NCI-H1694 treated with DMSO at 0.1 percent for 48 hours (cell line): ENCODE results near the gene SENP6.
A peak's percentile ranks its signal among the peaks of the same experiment; 100 is the strongest.
"Not testable (repeated sequence)": the region's sequence is repeated elsewhere in the genome, so short reads cannot be mapped to it uniquely, and the experiment has no call there.

Experiments
- DNase-seq: peaks from one replicate; lab custom pipeline; 2025; lab: John Stamatoyannopoulos, UW

The SENP6 gene, protein sequence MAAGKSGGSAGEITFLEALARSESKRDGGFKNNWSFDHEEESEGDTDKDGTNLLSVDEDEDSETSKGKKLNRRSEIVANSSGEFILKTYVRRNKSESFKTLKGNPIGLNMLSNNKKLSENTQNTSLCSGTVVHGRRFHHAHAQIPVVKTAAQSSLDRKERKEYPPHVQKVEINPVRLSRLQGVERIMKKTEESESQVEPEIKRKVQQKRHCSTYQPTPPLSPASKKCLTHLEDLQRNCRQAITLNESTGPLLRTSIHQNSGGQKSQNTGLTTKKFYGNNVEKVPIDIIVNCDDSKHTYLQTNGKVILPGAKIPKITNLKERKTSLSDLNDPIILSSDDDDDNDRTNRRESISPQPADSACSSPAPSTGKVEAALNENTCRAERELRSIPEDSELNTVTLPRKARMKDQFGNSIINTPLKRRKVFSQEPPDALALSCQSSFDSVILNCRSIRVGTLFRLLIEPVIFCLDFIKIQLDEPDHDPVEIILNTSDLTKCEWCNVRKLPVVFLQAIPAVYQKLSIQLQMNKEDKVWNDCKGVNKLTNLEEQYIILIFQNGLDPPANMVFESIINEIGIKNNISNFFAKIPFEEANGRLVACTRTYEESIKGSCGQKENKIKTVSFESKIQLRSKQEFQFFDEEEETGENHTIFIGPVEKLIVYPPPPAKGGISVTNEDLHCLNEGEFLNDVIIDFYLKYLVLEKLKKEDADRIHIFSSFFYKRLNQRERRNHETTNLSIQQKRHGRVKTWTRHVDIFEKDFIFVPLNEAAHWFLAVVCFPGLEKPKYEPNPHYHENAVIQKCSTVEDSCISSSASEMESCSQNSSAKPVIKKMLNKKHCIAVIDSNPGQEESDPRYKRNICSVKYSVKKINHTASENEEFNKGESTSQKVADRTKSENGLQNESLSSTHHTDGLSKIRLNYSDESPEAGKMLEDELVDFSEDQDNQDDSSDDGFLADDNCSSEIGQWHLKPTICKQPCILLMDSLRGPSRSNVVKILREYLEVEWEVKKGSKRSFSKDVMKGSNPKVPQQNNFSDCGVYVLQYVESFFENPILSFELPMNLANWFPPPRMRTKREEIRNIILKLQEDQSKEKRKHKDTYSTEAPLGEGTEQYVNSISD

DNA sequence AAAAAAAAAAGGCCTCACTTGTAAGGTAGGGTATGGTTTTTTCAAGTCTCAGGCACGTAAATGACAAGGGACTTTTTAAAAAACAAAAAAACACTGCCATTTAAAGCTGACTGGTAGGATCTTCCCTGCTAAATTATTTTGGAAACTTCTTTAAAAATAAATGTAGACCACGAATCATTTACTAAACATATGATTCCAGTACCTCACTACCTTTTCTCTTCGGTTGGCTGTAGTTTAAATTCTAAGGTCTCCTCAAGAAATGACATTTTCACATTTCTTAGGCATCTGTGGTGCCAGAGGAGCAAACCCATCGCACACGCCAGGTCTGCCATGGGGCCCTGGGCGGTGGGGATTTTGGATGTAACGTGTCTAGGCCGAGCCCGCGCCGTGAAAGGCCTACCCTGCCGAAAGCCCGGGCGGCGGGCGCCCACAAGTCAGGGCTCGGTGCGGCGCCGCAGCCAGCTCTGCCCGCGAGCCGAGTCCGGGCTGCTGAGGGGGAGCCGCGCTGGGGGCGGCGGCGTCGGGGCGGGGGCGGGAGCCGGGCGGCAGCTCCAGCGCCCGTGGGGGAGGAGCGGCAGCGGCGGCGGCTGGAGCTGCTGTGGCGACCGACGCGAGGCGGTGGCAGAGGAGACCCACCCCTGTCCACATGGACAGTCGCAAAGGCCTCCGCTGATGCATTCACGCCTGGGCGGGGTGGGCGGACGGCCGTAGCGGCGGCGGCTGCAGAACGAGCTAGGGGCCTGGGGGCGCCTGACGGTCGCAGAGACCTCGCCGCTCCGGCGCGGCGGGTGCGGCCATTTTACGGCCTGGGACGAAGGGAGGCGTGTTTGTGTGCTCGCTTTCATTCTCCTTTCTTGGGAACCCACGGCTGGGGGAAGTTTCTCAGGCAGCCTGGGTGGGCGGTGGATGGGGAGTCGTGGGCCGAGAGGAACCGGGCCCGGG is at the start of gene SENP6:
Gene SENP6 (plus strand): TSS at position 577 of the 942 bp plus-strand sequence. CDS start 645 bp downstream, outside the sequence.
- peak; percentile 50 for DNase-seq

DNA sequence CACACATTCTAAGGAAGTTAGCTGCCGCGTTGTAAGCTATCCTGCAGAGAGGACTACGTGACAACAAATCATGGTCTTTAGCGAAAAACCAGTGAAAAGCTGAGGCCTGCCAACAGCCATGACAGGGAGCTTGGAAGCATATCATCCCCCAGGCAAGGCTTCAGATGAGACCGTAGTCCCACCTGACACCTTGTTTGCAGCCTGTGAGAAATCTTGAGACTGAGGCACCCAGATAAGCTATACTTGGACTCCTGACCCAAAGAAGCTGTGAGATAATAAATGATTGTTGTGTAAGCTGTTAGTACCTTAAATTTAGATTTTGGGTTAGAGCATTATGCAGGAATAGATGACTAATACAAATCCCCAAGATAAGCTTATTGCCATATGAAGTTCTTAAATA is 45.4 kb upstream of the SENP6 start:
- DNase-seq, result no peak

DNA sequence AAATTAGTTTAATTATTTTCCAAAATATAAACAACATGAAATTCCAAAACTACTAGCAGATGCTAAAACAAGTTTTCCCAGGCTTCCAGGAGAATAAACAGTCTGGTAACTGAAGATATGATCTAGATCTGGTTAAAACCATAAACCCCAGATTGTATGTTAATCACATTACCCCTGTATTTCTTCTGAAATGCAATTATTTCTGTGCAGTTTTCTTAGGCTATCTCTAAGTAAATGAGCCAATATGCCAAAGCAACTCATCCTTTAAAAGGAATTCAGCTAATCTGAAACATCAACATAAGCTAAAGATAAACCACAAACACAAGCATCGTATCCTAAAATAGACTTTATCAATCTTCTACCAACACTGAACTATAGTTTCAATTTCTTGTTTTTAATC is 44.6 kb upstream of the SENP6 start:
- DNase-seq, result no peak

DNA sequence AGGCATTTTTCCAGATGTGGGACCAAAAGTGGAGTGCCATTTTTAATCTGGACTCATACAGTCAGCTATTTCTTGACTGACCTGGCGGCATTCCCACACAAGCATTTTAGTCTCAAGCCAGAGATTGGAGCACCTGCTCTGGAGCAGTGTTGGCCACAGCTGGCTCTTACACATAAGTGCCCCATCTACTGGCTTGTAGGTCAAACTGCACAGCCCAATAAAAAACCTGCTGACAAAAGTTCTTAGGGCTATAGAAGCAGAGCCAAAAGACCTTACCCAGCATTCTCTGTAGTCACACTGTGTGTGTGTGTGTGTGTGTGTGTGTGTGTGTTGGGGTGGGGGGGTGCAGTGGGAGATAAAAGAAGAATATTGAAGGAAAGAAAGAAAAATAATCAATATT is 38.6 kb upstream of the SENP6 start:
- no peak for DNase-seq

DNA sequence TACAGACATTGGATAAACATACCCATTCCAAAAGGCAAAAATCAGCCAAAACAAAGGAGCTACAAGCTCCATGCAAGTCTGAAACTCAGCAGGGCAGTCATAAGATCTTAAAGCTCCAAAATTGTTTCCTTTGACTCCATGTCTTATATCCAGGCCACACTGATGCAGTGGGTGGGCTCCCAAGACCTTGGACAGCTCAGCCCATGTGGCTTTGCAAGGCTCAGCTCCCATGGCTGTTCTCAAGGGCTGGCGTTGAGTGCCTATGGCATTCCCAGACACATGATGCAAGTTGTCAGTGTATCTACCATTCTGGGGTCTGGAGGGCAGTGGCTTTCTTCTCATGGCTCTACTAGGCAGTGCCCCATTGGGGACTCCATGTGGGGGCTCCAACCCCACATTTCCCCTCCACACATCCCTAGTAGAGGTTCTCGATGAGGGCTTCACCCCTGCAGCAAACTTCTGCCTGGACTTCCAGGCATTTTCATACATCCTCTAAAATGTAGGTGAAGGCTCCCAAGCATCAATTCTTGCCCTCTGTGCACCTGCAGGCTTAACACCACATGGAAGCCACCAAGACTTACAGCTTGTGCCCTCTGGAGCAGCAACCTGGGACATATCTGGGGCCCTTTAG is 35.4 kb upstream of the SENP6 start:
- no peak for DNase-seq

DNA sequence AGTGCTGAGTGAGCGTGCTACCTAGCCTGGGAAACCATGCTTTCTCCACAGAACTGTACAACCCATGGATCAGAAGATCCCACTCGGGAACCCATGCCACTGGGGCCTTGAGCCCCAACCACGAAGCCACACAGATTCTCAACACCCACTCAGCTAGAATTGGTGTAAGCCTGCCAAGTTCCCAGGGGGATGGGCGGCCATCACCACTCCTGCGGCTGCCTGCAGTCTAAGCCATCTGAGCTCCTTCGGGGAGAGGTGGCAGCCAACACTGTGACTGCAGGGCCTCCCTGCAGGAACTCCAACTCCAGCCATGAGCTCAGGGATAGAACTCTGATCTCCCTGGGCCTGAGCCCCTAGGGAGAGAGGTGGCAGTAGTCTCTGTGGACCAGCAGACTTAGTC is 33.6 kb upstream of the SENP6 start:
- no peak for DNase-seq

DNA sequence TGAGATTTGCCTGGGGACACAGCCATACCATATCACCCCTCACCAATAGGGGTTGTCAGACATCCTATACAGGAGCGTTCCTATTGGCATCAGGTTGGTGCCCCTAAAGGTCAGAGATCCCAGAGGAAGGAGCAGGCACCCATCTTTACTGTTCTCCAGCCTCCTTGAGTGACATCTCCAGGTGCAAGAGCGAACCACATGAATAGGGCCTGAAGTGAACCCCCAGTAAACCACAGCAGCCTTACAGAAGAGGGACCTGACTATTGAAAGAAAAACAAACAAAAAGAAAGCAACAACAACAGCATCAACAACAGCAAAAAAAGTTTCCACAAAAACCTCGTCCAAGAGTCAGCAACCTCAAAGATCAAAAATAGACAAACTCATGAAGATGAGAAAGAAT is 32.7 kb upstream of the SENP6 start:
- no peak for DNase-seq

DNA sequence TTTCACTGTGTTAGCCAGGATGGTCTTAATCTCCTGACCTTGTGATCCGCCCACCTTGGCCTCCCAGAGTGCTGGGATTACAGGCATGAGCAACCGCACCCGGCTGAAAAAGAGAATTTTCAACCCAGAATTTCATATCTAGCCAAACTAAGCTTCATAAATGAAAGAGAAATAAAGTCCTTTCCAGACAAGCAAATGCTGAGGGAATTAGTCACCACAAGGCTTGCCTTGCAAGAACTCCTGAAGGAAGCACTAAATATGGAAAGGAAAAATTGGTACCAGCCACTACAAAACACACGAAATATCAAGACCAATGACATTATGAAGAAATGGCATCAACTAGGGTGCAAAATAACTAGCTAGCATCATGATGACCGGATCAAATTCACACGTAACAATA is 31.0 kb upstream of the SENP6 start:
- DNase-seq, result not testable (repeated sequence)

DNA sequence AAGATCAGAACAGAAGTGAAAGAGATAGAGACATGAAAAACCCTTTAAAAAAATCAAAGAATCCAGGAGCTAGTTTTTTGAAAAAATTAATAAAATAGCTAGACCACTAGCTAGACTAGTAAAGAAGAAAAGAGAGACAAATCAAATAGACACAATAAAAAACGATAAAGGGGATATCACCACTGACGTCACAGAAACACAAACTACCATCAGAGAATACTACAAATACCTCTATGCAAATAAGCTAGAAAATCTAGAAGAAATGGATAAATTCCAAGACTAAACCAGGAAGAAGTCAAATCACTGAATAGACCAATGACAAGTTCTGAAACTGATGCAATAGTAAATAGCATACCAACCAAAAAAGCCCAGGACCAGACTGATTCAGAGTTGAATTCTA is 29.6 kb upstream of the SENP6 start:
- DNase-seq, result no peak

DNA sequence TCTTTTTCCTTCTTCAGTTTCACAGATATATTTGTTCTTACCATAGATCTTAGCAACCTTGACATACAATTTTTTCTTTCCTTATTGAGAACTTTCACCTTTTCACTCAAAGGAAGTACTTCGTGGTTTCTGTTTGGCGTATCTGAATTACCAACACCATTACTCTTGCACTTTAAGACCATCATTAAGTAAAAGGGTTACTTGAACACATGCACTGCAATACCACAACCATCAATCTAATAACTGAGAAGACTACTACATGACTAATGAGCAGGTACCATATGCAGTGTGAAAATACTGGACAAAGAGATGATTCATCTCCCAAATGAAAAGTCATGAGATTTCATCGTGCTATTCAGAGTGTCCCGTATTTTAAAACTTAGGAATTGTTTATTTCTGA is 21.7 kb upstream of the SENP6 start:
- DNase-seq, result no peak

DNA sequence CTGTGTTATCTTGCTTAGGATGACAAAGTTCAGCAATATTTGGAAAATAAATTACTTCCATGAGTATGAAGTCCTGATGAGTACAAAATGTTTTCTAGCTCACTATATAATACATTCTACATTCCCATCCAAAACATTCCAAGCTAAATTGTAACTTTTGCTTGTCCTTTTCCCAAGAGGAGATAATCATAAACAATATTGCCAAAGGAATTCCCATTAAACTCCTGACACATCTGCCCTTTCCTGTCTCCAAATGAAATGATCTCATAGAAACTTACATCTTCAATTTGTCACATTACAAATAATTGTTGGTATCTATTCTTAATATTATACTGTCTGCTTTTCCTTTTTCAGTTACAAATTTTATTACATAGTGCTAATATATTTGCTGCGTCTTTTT is 20.4 kb upstream of the SENP6 start:
- DNase-seq, result no peak

DNA sequence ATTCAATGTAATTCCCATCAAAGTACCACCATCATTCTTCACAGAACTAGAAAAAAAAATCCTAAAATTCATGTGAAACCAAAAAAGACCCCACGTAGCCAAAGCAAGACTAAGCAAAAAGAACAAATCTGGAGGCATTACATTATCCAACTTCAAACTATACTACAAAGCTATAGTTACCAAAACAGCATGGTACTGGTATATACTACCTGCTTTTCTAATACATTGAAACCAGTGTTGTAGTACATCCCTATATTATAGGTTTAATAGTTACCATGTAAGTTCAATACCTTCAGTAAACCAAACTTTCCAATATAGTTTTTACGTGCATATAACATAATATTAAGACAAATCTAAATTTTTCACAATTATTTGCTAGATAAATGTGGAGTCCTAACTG is 17.1 kb upstream of the SENP6 start:
- not testable (repeated sequence) for DNase-seq

DNA sequence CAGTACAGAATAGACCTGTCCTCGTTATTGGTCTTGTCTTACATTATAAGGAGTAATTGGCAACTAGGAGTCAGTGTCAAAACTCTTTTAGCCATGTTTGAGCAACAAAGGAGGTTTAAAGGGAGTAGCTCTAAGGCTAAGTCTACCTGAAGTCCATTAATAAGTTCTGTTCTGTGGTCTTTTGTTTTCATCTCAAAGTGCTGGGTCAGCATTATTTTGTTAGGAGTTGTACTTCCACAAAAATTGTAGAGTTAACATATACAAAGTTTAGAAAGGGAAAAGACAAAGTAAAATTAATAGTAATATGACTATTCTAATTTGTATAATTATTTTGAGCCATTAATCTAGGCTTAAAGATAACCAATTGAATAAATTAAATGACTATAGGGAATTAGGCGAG is 12.7 kb upstream of the SENP6 start:
- no peak for DNase-seq

DNA sequence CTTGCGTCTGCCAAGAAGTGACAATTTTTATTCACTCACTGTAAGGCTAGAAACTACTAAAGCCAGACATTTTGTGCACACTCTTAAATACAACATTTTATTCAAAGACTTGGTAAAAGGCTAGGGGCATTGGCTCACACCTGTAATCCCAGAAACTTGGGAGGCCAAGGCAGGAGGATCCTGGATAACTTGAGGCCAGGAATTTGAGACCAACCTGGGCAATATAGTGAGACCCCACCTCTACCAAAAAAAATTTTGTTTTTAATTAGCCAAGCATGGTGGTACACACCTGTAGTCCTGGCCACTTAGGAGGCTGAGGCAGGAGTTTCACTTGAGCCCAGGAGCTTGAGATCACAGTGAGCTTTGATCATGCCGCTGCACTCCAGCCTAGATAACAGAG is 11.3 kb upstream of the SENP6 start:
- no peak for DNase-seq

DNA sequence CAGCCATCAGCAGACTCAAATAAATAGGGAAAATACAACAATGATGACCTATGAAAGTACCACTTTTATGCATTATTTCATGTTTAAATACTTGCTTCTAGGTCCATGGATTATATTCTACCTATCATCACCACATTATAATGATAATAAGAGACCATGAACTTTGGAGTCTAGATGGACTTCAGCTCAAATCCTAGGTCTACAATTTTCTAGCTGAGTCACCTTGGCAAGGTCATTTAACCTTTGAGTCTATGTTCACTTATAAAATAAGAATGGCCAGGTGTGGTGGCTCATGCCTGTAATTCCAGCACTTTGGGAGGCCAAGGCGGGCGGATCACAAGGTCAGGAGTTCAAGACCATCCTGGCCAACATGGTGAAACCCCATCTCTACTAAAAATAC is 5.3 kb upstream of the SENP6 start:
- not testable (repeated sequence) for DNase-seq

DNA sequence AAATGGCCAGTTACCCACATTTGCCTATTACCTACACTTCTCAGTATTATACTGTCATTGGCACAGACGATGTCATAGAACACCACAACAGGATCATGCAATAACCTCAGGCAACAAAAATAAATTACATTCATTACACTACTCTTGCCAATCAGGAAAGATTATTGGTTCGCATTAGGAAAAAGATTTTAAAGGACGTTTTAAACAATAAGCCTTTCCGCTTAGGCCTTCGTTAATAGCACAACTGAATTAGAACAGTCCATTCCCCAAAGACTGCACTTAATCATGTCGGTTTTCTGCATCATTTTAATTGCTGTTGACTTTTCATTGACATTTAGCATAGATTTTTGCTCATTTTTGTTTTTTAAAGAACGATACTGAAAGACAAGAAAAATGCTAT is 912 bp upstream of the SENP6 start:
- no peak for DNase-seq

DNA sequence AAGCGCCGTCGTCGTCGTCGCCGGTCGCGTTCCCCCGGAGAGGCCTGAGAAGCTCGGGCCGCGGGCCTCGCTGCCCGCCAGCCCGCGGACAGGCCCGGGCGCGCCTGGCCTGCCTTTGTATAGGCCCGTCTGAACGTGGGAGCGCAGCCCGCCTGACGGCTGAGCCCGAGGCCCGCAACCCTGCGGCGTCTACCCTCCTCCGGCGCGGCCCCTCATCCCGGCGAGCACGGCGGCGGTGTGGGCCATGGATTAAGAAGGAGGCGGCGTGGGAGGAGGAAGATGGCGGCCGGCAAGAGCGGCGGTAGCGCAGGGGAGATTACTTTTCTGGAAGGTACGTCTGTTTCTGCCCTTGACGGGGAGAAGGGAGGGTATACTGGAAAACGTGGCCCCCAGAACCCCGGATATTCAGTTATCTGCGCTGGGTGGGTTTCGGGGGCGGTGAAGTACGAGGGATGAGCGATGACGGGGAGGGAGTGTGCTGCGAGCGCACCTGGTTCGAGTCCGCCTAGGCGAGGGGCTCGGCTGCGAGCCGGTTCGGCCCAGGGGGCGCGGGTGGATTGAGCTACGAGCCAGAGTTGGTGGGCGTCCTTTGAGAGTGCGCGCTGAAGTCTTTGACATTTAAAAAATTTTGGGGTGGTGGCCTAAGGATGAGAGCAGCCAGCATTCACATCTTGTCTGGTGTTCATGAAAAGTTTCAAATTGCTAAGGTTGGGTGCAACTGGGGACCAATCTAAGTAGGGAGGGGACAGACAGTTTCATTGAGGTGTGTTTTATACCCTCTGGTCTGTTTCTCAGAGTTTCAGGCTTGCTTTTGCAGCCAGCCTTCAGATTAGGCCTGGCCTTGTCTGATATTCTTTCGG is 796 bp downstream of the SENP6 start:
- peak; percentile 35 for DNase-seq

DNA sequence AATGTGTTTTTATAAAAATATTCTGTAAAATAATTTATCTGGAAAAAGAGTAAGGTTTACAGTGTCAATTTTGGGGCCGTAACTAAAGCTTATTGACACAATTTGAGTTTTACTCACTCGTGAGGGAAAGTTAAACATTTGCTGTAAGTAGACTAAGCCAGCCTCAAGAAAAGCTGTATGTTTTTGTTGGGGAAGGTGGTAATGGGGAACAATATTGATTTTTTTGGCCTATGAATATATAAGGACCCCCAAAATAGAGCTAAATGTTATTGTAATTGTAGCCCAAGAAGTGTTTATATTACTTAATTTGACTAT is 1.4 kb downstream of the SENP6 start:
- no peak for DNase-seq

DNA sequence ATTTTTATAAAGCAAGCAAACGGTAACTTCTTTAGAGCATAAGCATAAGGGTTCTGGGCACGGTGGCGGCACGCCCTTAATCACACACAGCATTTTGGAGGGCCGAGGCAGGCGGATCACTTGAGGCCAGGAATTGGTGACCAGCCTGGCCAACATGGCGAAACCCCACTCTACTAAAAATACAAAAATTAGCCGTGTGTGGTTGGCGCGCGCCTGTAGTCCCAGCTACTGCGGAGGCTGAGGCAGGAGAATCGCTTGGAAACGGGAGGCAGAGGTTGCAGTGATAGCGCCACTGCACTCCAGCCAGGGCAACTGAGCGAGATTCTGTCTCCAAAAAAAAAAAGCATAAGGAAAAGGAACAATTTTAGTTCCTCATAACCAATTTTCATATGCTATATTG is 2.6 kb downstream of the SENP6 start:
- no peak for DNase-seq

DNA sequence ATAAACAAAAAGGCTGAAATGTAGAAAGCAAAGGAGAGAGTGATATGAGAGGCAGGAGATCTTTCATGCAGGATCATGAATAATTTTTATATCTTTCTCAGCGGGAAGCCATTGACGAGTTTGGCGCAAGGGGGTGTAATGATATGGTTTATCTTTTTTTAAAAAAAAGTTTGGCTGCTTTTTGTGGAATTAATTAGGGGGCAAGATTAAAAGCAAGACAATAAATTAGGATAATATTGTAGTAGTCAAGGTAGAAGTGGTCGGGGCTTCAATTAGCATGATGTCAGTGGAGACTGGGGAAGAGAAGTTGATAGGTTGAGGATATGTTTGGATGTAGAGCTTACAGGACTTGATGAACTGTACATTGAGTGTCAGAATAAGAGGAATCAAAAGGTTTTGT is 4.0 kb downstream of the SENP6 start:
- no peak for DNase-seq
